GM23248 (cell line): ENCODE measurements around the gene FCGBP. TPM values are rescaled to one million over a fixed set of nuclear protein-coding genes. Genes with fewer than 3 reads are reported as not detected.

Source experiments
- DNase-seq: peaks from one replicate; pipeline ENCODE4 v3.0.0-alpha.2; 2015
- H2AFZ ChIP-seq: fragments of 200-600 bp; sonication (generic); 2 replicates; pipeline ENCODE4 v1.6.1; 2016; ENCODE audit warnings: antibody characterized with exemption
- H3F3A ChIP-seq: fragments of 200-600 bp; sonication (generic); 2 replicates; pipeline ENCODE4 v1.6.1; 2016; ENCODE audit warnings: mild to moderate bottlenecking, antibody characterized with exemption, mixed run types; ENCODE audit not compliant: insufficient read depth
- H3K27ac ChIP-seq: fragments of 200-600 bp; sonication (generic); 2 replicates; pipeline ENCODE4 v1.5.1; 2016; ENCODE audit warnings: mild to moderate bottlenecking
- H3K27me3 ChIP-seq: fragments of 200-600 bp; sonication (generic); replicated peaks from 2 replicates; pipeline ENCODE4 v1.6.1; 2016; ENCODE audit warnings: mild to moderate bottlenecking; ENCODE audit not compliant: insufficient read depth
- H3K36me3 ChIP-seq: fragments of 200-600 bp; sonication (generic); 2 replicates; pipeline ENCODE4 v1.6.1; 2016; ENCODE audit warnings: low read depth, mild to moderate bottlenecking
- H3K4me1 ChIP-seq: fragments of 200-600 bp; sonication (generic); 2 replicates; pipeline ENCODE4 v1.6.1; 2016; ENCODE audit warnings: mild to moderate bottlenecking; ENCODE audit not compliant: insufficient read depth
- H3K4me2 ChIP-seq: fragments of 200-600 bp; sonication (generic); one replicate; pipeline ENCODE4 v1.6.1; 2016; ENCODE audit warnings: mild to moderate bottlenecking; ENCODE audit not compliant: unreplicated experiment
- H3K4me3 ChIP-seq: fragments of 200-600 bp; sonication (generic); 2 replicates; pipeline ENCODE4 v1.5.1; 2016; ENCODE audit warnings: mild to moderate bottlenecking
- H3K79me2 ChIP-seq: fragments of 200-600 bp; sonication (generic); 2 replicates; pipeline ENCODE4 v1.6.1; 2016; ENCODE audit warnings: mild to moderate bottlenecking; ENCODE audit not compliant: insufficient read depth
- H3K9ac ChIP-seq: fragments of 200-600 bp; sonication (generic); 2 replicates; pipeline ENCODE4 v1.6.1; 2016; ENCODE audit warnings: mild to moderate bottlenecking
- H3K9me2 ChIP-seq: fragments of 200-600 bp; sonication (generic); 2 replicates; pipeline ENCODE4 v1.6.1; 2016; ENCODE audit warnings: mixed run types, mild to moderate bottlenecking, moderate library complexity; ENCODE audit not compliant: insufficient read depth
- H3K9me3 ChIP-seq: fragments of 200-600 bp; sonication (generic); one replicate; pipeline ENCODE4 v1.6.1; 2017; ENCODE audit warnings: low read depth
- H4K20me1 ChIP-seq: fragments of 200-600 bp; sonication (generic); 2 replicates; pipeline ENCODE4 v1.6.0; 2016; ENCODE audit not compliant: insufficient read depth
- EZH2 ChIP-seq: fragments of 200-600 bp; sonication (generic); IDR thresholded peaks from 2 replicates; pipeline ENCODE4 v1.6.1; 2018; ENCODE audit warnings: antibody characterized with exemption, mild to moderate bottlenecking; ENCODE audit not compliant: insufficient read depth, poor library complexity, severe bottlenecking
- EZH2phosphoT487 ChIP-seq: fragments of 200-600 bp; sonication (generic); IDR thresholded peaks from 2 replicates; pipeline ENCODE4 v1.6.1; 2018; ENCODE audit warnings: antibody characterized with exemption, moderate library complexity, mild to moderate bottlenecking, low read depth; ENCODE audit not compliant: insufficient read depth
- WGBS, 2 experiments: methylation state at CpG; one replicate each; pipeline ENCODE4 v1.1.6; 2015 to 2017; ENCODE audit warnings: low lambda C conversion rate in 2 of 2, low coverage in 1 of 2; ENCODE audit errors: missing lambda C conversion rate in 2 of 2; 5-methylcytosine and 5-hydroxymethylcytosine counted together
- in situ Hi-C: fragments of 300-500 bp; cut with MboI; formaldehyde crosslinking; loops from 2 replicates; pipeline ENCODE4 v1.15.0; 2020
- polyA plus RNA-seq: library from polyadenylated mRNA; unstranded; fragments of >200 nt; fragmentation: Nextera tagmentation; extraction: Ambion mirVana; gene quantifications from 2 replicates; pipeline ENCODE4 v1.2.1, GENCODE V29; 2016
- total RNA-seq: library from RNA; depleted of rRNA; stranded (reverse); fragments of >200 nt; shearing (Covaris generic); gene quantifications from 2 replicates; pipeline ENCODE4 v1.2.3, GENCODE V29; 2014

Gene FCGBP
- total and polyA plus RNA-seq, 2 experiments from 2014 or later = not detected

- Histone ChIP-seq H3F3A (peaks cover 4% of the 10 kb centered on the region; the same call in 1 of the 2 replicates), H3K9me3 (no peaks in the 10 kb centered on the region), H3K4me3 (no peak overlapping the region), H3K9me2 (no peaks in the 10 kb centered on the region), H3K27ac (no peak overlapping the region), H3K4me2 (no peak overlapping the region), H3K79me2 (no peaks in the 10 kb centered on the region), H3K9ac (no peak overlapping the region), H3K27me3 (peaks cover 5% of the 10 kb centered on the region), H4K20me1 (no peaks in the 10 kb centered on the region), H3K36me3 (no peaks in the 10 kb centered on the region), H2AFZ (no peak overlapping the region), H3K4me1 (no peaks in the 10 kb centered on the region)
- in situ Hi-C loops = no loop called here
- 9 to 12% methylated on average over 5 of the region's 5 CpGs for WGBS, 2 experiments
- TF ChIP-seq EZH2 = no peak
- no peak for TF ChIP-seq EZH2phosphoT487
- DNase-seq = no peak
Observed at GRCh38 chr19:39941615-39942365, 7.4 kb upstream of the FCGBP start.

GRCh38 chr19:39941151-39941550 is 6.7 kb upstream of the FCGBP start:
- Histone ChIP-seq H3F3A (no peaks in the 10 kb centered on the region), H4K20me1 (no peaks in the 10 kb centered on the region), H3K79me2 (no peaks in the 10 kb centered on the region), H3K4me3 (no peak overlapping the region), H3K4me1 (no peaks in the 10 kb centered on the region), H3K9ac (no peak overlapping the region), H3K9me2 (no peaks in the 10 kb centered on the region), H3K27me3 (peaks cover 5% of the 10 kb centered on the region), H2AFZ (no peak overlapping the region), H3K9me3 (no peaks in the 10 kb centered on the region), H3K4me2 (no peak overlapping the region), H3K36me3 (no peaks in the 10 kb centered on the region), H3K27ac (no peak overlapping the region)
- WGBS, 2 experiments = 24 to 31% methylated on average over 6 of the region's 6 CpGs
- DNase-seq = no peak
- TF ChIP-seq EZH2phosphoT487 = no peak
- no peak for TF ChIP-seq EZH2
- in situ Hi-C loops = no loop called here

GRCh38 chr19:39940221-39940833 is 5.9 kb upstream of the FCGBP start:
- peaks cover 5% of the 10 kb centered on the region for H3K27me3 ChIP-seq
- DNase-seq = no peak
- no peaks in the 10 kb centered on the region for H3K36me3 ChIP-seq
- no peaks in the 10 kb centered on the region for H3K79me2 ChIP-seq
- H3K4me3 ChIP-seq = no peak overlapping the region
- in situ Hi-C loops = no loop called here
- H3K4me1 ChIP-seq = no peaks in the 10 kb centered on the region
- TF ChIP-seq EZH2phosphoT487 (no peak), EZH2 (no peak)
- H3K4me2 ChIP-seq = no peak overlapping the region
- H3K9me2 ChIP-seq = no peaks in the 10 kb centered on the region
- no peak overlapping the region for H2AFZ ChIP-seq
- H3K9me3 ChIP-seq = no peaks in the 10 kb centered on the region
- WGBS, 2 experiments = 3 to 8% methylated on average over 1 of the region's 1 CpG
- H3K27ac ChIP-seq = no peak overlapping the region
- no peaks in the 10 kb centered on the region for H3F3A ChIP-seq
- H4K20me1 ChIP-seq = no peaks in the 10 kb centered on the region
- no peak overlapping the region for H3K9ac ChIP-seq

GRCh38 chr19:39939556-39939955 is 5.1 kb upstream of the FCGBP start:
- no peaks in the 10 kb centered on the region for H3K79me2 ChIP-seq
- H3K9me3 ChIP-seq = no peaks in the 10 kb centered on the region
- H3K36me3 ChIP-seq = no peaks in the 10 kb centered on the region
- TF ChIP-seq EZH2 (no peak), EZH2phosphoT487 (no peak)
- no peak overlapping the region for H3K4me3 ChIP-seq
- no peak for DNase-seq
- no peaks in the 10 kb centered on the region for H3F3A ChIP-seq
- H4K20me1 ChIP-seq = no peaks in the 10 kb centered on the region
- no peaks in the 10 kb centered on the region for H3K9me2 ChIP-seq
- WGBS, 2 experiments = 34 to 39% methylated on average over 6 of the region's 6 CpGs
- H3K9ac ChIP-seq = no peak overlapping the region
- no peak overlapping the region for H2AFZ ChIP-seq
- H3K27me3 ChIP-seq = peaks cover 5% of the 10 kb centered on the region
- no peaks in the 10 kb centered on the region for H3K4me1 ChIP-seq
- in situ Hi-C loops = no loop called here
- no peak overlapping the region for H3K27ac ChIP-seq
- no peak overlapping the region for H3K4me2 ChIP-seq
